Frontal cortex (tissue), 4 donors: ENCODE results near the gene GALNT18. TPM values are rescaled to one million over a fixed set of nuclear protein-coding genes. Genes with fewer than 3 reads are reported as not detected.

Source experiments
- DNase-seq, 2 donors: peaks; one replicate each; pipeline ENCODE4 v3.0.0; 2012; ENCODE audit warnings: low spot score in 2 of 2
- FAIRE-seq: peaks from 2 replicates; lab custom pipeline; 2012; peaks lifted over from hg19 to GRCh38; lab: Jason Lieb, UNC
- total RNA-seq: library from RNA; depleted of rRNA; stranded (reverse); fragments of >200 nt; gene quantifications from one replicate; pipeline ENCODE4 v1.2.3, GENCODE V29; 2014
- donor health status: control.
- donor health status: control.
- donor health status: control.

GALNT18 gene
- total RNA-seq, 1 donor from 2014 or later = 20.4 TPM

DNA sequence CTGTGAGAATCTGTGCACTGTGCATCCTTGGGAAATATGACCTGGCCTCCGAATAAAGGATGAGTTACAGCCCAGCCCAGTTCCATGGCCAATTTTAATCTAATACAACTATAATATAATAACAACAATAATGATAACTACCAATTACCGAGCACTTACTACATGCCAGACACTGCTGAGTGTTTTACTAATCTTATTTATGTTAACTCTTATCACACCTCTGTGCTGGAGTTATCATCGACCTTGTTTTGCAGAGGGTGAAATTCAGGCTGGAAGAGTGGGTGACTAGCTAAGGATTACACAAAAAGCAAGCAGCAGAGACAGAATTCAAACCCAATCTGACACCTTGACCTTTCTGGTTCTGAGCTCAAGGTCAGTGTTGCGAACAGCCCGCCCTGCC is 83.9 kb downstream of the GALNT18 start:
- no peak for DNase-seq
- no peak for FAIRE-seq

DNA sequence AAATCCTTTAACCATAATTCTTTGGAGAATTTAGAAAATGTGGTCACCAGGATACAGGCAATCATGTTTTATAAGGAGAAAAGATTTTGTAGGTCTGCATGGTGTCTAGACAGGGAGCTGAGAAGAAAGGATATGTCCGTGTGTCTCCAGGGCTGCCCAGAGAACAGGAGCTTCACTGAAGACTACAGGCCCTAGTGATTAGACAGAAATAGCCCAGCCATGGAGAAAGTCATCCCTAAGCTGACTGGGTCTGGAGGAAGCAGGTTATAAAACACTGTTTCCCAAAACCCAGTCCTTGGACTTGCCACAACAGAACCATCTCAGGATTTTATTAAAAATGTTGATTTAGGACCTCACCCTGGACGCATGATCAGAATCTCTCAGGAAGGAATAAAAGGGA is 84.4 kb downstream of the GALNT18 start:
- FAIRE-seq (no peak), DNase-seq (no peak)

- DNase-seq (no peak), FAIRE-seq (no peak)
Measured at GRCh38 chr11:11536650-11537049, 85.2 kb downstream of the GALNT18 start.

DNA sequence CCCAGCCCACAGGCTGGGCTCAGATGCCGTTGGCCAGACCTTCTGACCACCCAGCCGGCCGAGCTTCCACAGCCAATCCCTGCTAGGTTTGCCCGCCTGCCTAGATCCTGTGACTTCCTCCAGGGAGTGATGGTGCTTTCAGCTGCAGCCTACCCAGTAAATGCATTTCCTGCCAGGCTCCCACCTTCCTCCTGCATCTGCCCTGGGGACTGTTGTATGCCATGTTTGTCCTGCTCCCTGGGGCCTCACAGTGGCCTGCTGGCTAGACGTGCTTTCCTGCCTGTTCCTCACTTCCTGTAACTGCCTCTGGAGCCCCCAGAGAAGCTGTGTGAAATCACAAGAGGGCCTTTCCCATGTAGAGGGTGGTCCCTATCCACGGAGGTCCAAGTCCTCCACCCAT is 86.2 kb downstream of the GALNT18 start:
- DNase-seq (no peak), FAIRE-seq (no peak)

DNA sequence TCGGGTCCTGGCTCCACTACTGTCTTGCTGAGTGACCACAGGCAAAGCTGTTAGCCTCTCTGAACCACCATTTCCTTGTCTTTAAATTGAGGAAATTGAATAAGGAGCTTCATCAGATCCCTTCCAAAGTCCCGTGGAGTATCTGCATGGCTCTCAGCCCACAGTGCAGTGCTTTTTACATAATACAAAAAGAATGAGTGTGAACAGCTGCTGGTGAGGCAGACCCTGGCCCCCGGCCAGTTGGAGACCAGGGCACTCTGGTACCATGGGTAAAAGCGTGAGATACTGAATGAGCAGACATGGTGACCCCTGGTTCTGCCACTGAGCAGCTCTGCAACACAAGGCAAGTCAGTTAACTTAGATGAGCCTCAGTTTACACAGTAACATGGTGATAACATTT is 86.8 kb downstream of the GALNT18 start:
- FAIRE-seq (no peak), DNase-seq (no peak)

DNA sequence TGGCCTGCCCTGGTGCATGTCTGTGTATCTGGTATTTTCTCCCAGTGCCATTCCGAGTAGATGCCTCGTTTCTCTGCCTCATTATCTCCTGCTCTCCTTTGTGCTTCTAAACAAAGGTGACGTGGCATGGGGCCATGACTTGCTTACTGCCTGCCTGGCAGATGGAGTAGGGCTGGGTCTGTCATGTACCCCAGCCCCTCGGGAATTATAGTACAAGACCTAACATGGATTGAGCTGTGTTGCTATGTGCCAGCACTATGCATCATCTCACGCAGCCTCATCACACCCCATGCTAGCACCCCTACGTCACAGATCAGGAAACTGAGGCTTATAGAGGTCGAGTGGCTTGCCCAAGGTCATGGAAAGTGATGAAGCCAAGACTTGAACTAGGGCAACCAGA is 88.1 kb downstream of the GALNT18 start:
- DNase-seq = no peak
- no peak for FAIRE-seq

GRCh38 chr11:11533057-11533456 is 88.7 kb downstream of the GALNT18 start:
- no peak for FAIRE-seq

DNA sequence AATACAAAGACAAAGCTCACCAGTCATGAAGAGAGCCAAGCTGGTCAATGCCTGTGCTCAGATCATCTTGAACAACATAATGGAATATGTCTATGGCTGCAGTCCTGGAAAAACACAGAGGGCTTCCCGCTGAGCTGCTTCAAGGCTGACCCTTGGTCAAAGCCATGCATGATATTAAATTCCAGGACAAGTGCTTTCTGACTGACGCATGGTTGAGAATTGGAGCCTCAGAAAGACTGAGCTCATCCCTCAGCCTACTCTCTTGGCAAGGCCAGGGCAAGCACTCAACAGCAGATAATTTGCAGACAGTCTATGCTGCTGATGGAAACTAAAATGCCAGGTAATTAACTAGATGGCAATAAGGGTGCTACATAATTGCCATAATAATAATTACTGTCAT is 89.2 kb downstream of the GALNT18 start:
- no peak for FAIRE-seq
- DNase-seq = no peak

More at GRCh38 chr11:11533057-11533456, 88.7 kb downstream of the GALNT18 start:
- DNase-seq = no peak

- DNase-seq (no peak), FAIRE-seq (no peak)
Measured at GRCh38 chr11:11531131-11531908, 90.5 kb downstream of the GALNT18 start.

DNA sequence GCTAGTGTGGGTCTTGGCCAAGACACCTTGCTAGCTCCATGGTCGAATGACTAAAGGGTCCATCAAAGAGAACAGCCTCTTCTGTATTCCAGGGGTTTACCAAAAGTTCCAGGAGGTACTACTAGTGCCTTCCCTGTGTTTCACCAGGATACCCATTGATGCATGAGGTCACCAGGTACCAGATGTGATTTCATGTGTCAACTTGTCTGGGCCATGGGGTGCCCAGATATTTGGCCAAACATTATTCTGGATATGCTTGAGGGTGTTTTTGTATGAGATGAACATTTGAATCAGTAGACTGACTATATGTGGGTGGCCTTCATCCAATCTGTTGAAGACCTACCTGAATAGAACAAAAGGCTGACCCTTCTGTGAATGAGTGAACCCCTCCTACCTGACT is 92.8 kb downstream of the GALNT18 start:
- FAIRE-seq (no peak), DNase-seq (no peak)

- no peak for FAIRE-seq
- DNase-seq = no peak
Measured at GRCh38 chr11:11525283-11525682, 96.5 kb downstream of the GALNT18 start.

DNA sequence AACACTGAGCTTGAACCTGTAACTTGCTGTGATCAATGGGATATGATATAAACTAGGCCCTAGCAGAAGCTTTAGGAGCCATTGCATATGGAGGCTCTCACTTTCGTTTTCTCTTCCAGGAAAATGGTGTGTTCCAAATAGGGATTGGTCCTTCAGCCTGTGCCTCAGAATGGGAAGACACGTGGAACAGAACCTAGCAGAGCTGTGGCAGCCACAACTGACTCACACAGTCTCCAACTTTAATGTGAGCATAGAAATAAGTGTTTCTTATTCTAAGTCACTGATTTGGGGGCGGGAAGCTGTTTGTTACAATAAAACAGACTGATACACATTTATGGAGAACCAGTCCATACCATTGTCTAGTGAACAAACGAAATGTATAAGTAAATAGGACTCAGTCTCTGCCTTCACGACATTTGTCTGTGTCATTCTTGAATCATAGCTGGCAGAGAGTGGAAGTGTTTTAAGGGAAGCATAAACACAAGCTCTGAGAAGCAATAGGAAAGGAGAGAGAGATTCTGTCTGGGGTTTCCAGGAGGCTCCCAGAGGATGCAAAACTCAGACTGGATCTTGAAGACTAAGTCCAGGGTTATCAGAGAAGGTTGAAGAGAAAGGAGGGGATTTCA is 97.3 kb downstream of the GALNT18 start:
- no peak for DNase-seq
- FAIRE-seq = no peak

- FAIRE-seq = no peak
- DNase-seq = no peak
Measured at GRCh38 chr11:11522591-11522990, 99.2 kb downstream of the GALNT18 start.

GRCh38 chr11:11521306-11522002 is 100.4 kb downstream of the GALNT18 start:
- FAIRE-seq = no peak
- DNase-seq = no peak

- FAIRE-seq = no peak
Measured at GRCh38 chr11:11520231-11521015, 101.4 kb downstream of the GALNT18 start.

DNA sequence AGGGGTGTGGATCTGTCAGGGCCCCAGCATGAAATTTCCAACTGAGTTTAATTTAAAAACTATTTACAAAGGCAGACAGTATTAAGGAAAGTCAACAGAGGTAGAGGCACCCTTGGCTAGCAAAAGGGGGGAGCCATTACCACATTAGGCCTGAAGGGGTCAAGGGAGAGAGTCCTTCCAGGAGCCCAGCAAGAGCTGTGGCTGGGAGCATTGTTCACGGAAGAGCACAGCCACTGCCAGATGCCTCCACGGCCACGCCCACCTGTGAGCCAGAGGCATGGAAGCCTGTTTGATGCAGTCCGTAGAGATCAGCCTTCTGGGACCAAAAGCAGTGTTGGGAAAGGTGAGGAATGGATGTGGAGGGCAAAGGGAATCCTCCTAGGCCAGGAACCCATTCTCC is 102.6 kb downstream of the GALNT18 start:
- DNase-seq (no peak), FAIRE-seq (no peak)

More at GRCh38 chr11:11520231-11521015, 101.4 kb downstream of the GALNT18 start:
- DNase-seq = no peak

- no peak for FAIRE-seq
- DNase-seq = no peak
Measured at GRCh38 chr11:11514246-11514645, 107.6 kb downstream of the GALNT18 start.

DNA sequence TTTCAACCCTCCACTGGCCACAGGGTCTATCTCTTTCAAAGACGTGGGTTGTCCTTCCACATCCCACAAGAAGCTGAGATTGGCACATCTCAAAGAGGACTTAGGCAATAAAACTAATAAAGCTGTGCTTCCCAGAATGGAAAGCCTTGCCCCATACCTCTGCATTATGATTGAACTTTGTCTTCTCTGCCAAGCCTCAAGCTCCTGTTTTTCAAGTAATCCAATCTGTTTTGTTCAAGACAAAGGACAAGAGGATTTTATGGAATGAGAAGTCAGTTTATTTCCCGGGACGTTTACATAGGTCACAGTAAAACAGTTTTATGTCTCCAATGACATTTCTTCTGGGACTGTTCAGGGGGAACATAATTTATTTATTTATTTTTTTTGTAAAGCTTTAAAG is 108.4 kb downstream of the GALNT18 start:
- no peak for DNase-seq
- FAIRE-seq = no peak

GRCh38 chr11:11512929-11513328 is 108.9 kb downstream of the GALNT18 start:
- DNase-seq (no peak), FAIRE-seq (no peak)

DNA sequence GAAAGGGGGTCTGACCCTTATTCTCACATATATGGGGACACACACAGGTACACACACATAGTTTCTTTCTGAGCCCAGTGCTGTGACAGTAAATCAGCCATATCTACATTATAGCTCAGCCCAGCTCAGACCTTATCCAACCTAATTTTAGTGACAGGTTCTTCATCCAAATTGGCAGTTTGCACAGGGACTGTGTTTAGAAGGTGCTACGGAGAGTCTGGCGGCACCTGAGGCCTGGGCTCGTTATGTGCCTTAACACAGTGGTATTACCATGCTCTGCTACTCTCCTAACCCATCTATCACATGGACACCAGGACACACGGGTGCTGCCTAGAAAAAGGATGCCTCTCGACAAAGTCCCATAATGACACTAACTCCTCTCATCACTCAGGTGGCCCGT is 109.3 kb downstream of the GALNT18 start:
- FAIRE-seq (no peak), DNase-seq (no peak)
